Heart right ventricle (tissue), 16 donors: ENCODE results near the gene DEDD2. TPM values are rescaled to one million over a fixed set of nuclear protein-coding genes. Genes with fewer than 3 reads are reported as not detected.

ENCODE experiments used
- ATAC-seq, 8 donors: fragments of 200-7000 bp; cut with Tn5 transposase; one replicate each; pipeline ENCODE4 v1.9.1; 2020; ENCODE audit warnings: mild to moderate bottlenecking in 8 of 8, moderate library complexity in 8 of 8, moderate number of reproducible peaks in 1 of 8
- DNase-seq, 2 donors: peaks; one replicate each; pipeline ENCODE4 v3.0.0-alpha.2; 2020
- H3K27ac ChIP-seq, 10 donors: fragments of 200-600 bp; sonication (generic) in 2 of 10; one replicate each; pipeline versions ENCODE4 v1.5.0 to v1.8.0; 2020 to 2022; ENCODE audit warnings: mild to moderate bottlenecking in 3 of 10
- H3K27me3 ChIP-seq, 7 donors: fragments of 200-600 bp; one replicate each; pipeline ENCODE4 v1.8.0; 2021 to 2022; ENCODE audit warnings: mild to moderate bottlenecking in 2 of 7
- H3K36me3 ChIP-seq, 9 donors: fragments of 200-600 bp; sonication (generic) in 1 of 9; one replicate each; pipeline versions ENCODE4 v1.5.0 to v1.8.0; 2020 to 2022; ENCODE audit warnings: mild to moderate bottlenecking in 2 of 9
- H3K4me1 ChIP-seq, 9 donors: fragments of 200-600 bp; sonication (generic) in 1 of 9; one replicate each; pipeline versions ENCODE4 v1.5.0 to v1.8.0; 2020 to 2022; ENCODE audit warnings: mild to moderate bottlenecking in 4 of 9
- H3K4me3 ChIP-seq, 10 donors: fragments of 200-600 bp; sonication (generic) in 2 of 10; one replicate each; pipeline versions ENCODE4 v1.5.0 to v1.8.0; 2020 to 2022; ENCODE audit warnings: mild to moderate bottlenecking in 7 of 10, moderate library complexity in 2 of 10
- H3K9me3 ChIP-seq, 11 donors: fragments of 200-600 bp in 10 of 11; sonication (generic) in 2 of 11; one replicate each; pipeline versions ENCODE4 v1.5.0 to v1.8.0; 2013 to 2022; ENCODE audit warnings: mild to moderate bottlenecking in 2 of 11, control low read depth in 1 of 11, moderate library complexity in 1 of 11
- WGBS, 2 donors: extraction: QIAGEN DNeasy Blood & Tissue Kit; methylation state at CpG; one replicate each; pipeline ENCODE4 v1.1.7; 2013; ENCODE audit warnings: inconsistent platforms in 1 of 2; 5-methylcytosine and 5-hydroxymethylcytosine counted together
- intact Hi-C, 10 donors: fragments of 100-400 bp; cut with DNase I; formaldehyde crosslinking; loops; one replicate each; pipeline versions ENCODE4 v1.11.1 to v1.14.2; 2022
- polyA plus RNA-seq, 2 donors: library from polyadenylated mRNA; stranded (reverse); fragments of 200-250 nt; gene quantifications; one replicate each; pipeline ENCODE4 v1.2.3, GENCODE V29; 2013
- total RNA-seq, 10 donors: library from RNA; stranded (reverse); fragmentation: NEBNext Ultra II Directional in 3 of 10; extraction: Animal tissue kit (Norgen Biotek cat#: 25700) in 3 of 10; gene quantifications; one replicate each; pipeline versions ENCODE4 v1.2.1 to v1.2.4, GENCODE V29; 2021 to 2023
- TF ChIP-seq, protein P1 (sequence below), 9 donors: fragments of 200-600 bp; sonication (generic) in 2 of 9; IDR thresholded peaks; one replicate each; pipeline versions ENCODE4 v1.5.0 to v1.8.0; 2021 to 2022; ENCODE audit warnings: antibody characterized with exemption in 9 of 9, mild to moderate bottlenecking in 5 of 9, moderate library complexity in 1 of 9
- donor health status: Arrhythmogenic right ventricular cardiomyopathy.
- donor health status: ischemic (EF 13 %, LVEDD 7.1; RV severe dilation, severe dysfunction).
- donor health status: healthy with polysubstance abuse.
- donor health status: DM: no; HTN: yes; CAD: no.
- donor health status: DM: no; HTN: no; CAD: no.
- donor health status: ischemic (EF 25% LVEDD 6.9; RV normal size, moderate dysfunction).
- donor health status: ischemic (EF 25% LVEDD 5.7; RV mildly dilated, moderate dysfunction).
- donor health status: healthy.
- donor health status: DM: yes; HTN: yes; CAD: no.
- donor health status: Ischemic cardiomyopathy.
- donor health status: ischemic (EF 35%, LVEDD 5.7; RV mildly dilated, moderate dysfunction).
- donor health status: nonischemic (EF 11% LVEDD 7.7; RV severe dilation, severe dysfunction).
- donor health status: DM: yes; HTN: yes; CAD: no.
- donor health status: PGD.
- donor health status: ischemic (EF 29% LVEDD 5.4; RV normal size, mild dysfunction).
- donor health status: nonischemic (EF 23%, LVEDD 6.1; RV moderate dilation, normal function).

DEDD2 gene
- total and polyA plus RNA-seq, 12 donors: 9.8 to 20.5 (median 12.6) TPM

DNA sequence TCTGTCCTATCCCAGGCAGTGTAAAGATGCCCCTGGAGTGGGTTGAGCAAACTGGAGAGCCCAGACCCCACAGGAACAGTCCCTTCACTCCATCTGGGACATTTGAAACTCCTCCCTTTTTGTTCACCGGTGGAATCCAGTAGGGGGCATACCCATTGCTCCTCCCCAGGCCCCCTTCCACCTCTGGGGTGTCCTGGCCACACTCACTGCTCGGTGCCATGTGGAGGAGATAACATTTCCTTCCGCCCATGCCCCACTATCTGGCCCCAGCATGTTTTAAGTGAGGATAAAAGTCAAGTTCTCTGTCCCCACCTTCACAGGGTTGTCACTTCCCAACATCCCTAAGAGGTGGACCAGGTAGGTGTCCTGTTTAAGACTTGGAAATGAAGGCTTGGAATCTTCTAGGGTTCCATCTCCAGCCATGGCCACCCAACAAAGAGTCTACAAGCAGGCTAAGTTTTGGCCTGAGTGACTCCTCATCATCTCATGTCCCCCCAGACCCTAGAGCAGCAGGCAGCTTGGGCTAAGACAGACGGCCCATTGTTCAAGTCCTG, 11.9 kb upstream of the DEDD2 start:
- Histone ChIP-seq H3K27ac (no peak overlapping the region), H3K27me3 (no peaks in the 10 kb centered on the region), H3K4me3 (no peak overlapping the region), H3K36me3 (peaks cover 0 to 100% (median 64%) of the 10 kb centered on the region in 9 donors), H3K4me1 (peaks cover 0 to 7% (median 3%) of the 10 kb centered on the region in 9 donors), H3K9me3 (no peaks in the 10 kb centered on the region)
- DNase-seq (no peak), ATAC-seq (no peak)
- intact Hi-C loops: no loop called here
- WGBS, 2 donors: 66 to 68% methylated on average over 4 of the region's 4 CpGs
- TF ChIP-seq, protein P1, sequence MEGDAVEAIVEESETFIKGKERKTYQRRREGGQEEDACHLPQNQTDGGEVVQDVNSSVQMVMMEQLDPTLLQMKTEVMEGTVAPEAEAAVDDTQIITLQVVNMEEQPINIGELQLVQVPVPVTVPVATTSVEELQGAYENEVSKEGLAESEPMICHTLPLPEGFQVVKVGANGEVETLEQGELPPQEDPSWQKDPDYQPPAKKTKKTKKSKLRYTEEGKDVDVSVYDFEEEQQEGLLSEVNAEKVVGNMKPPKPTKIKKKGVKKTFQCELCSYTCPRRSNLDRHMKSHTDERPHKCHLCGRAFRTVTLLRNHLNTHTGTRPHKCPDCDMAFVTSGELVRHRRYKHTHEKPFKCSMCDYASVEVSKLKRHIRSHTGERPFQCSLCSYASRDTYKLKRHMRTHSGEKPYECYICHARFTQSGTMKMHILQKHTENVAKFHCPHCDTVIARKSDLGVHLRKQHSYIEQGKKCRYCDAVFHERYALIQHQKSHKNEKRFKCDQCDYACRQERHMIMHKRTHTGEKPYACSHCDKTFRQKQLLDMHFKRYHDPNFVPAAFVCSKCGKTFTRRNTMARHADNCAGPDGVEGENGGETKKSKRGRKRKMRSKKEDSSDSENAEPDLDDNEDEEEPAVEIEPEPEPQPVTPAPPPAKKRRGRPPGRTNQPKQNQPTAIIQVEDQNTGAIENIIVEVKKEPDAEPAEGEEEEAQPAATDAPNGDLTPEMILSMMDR (IDR thresholded peaks at IDR 0.05): no peak

DNA sequence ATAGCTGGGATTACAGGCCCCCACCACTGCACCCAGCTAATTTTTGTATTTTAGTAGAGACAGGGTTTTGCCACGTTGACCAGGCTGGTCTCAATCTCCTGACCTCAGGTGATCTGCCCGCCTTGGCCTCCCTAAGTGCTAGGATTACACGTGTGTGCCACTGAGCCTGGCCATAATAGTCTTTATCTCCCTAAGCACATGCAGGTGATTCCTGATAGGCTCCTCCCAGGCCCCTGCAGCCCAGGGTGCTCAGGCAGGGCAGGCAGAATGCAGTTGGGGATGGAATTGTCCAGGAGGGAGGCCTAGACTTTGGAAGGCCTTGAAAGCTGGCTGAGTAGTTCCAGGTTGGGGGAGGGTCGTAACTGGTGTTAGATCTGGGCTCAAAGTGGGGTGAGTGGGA, 11.2 kb upstream of the DEDD2 start:
- no peaks in the 10 kb centered on the region for H3K27me3 ChIP-seq
- no peak overlapping the region for H3K27ac ChIP-seq
- no peaks in the 10 kb centered on the region for H3K9me3 ChIP-seq
- peaks cover 0 to 98% (median 62%) of the 10 kb centered on the region in 9 donors for H3K36me3 ChIP-seq
- TF ChIP-seq, protein P1 (IDR thresholded peaks at IDR 0.05): no peak
- peaks cover 0 to 7% (median 3%) of the 10 kb centered on the region in 9 donors for H3K4me1 ChIP-seq
- intact Hi-C loops: no loop called here
- DNase-seq: no peak
- WGBS, 2 donors: 76 to 82% methylated on average over 4 of the region's 4 CpGs
- no peak for ATAC-seq
- no peak overlapping the region for H3K4me3 ChIP-seq

DNA sequence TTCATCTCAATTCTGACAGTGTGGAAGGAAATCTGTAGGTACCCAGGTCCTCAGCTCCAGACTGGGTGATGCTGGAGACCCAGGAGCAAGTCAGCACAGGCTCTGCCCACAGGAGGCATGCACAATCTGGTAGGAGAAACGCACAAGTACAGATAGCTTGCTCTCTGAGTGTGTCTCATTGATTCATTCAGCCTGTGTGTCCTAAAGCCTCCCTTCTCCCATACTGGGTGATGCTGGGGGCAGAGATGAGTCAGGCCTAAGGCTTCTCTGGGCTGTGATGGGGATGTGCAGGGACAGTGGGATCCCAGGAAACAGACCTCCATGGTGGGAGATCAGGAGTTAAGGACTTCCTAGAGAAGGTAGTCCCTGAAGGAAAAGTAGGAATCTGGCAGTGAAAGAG, 9.4 kb upstream of the DEDD2 start:
- H3K4me1 ChIP-seq: peaks cover 0 to 9% (median 5%) of the 10 kb centered on the region in 9 donors
- 86 to 98% methylated on average over 1 of the region's 1 CpG for WGBS, 2 donors
- TF ChIP-seq, protein P1 (IDR thresholded peaks at IDR 0.05): no peak
- H3K36me3 ChIP-seq: peaks cover 0 to 87% (median 45%) of the 10 kb centered on the region in 9 donors
- no peak for ATAC-seq
- H3K27me3 ChIP-seq: no peaks in the 10 kb centered on the region
- no peak for DNase-seq
- intact Hi-C loops: no loop called here
- H3K4me3 ChIP-seq: no peak overlapping the region
- H3K9me3 ChIP-seq: no peaks in the 10 kb centered on the region
- no peak overlapping the region for H3K27ac ChIP-seq

DNA sequence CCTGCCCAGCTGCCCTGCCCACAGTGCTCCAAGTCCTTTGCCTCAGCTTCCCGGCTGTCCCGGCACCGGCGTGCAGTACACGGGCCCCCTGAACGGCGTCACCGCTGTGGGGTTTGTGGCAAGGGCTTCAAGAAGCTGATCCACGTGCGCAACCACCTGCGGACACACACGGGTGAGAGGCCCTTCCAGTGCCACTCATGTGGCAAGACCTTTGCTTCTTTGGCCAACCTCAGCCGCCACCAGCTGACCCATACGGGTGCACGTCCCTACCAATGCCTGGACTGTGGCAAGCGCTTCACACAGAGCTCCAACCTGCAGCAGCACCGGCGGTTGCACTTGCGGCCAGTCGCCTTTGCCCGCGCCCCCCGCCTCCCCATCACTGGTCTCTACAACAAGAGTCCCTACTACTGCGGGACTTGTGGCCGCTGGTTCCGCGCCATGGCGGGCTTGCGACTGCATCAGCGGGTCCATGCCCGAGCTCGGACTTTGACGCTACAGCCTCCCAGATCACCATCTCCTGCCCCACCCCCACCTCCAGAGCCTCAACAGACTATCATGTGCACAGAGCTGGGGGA, 8.3 kb upstream of the DEDD2 start:
- 95 to 97% methylated on average over 33 of the region's 33 CpGs for WGBS, 2 donors
- no peak overlapping the region for H3K4me3 ChIP-seq
- TF ChIP-seq, protein P1 (IDR thresholded peaks at IDR 0.05): no peak
- no peak overlapping the region for H3K27ac ChIP-seq
- no peaks in the 10 kb centered on the region for H3K27me3 ChIP-seq
- intact Hi-C loops: no loop called here
- peaks cover 3 to 19% (median 16%) of the 10 kb centered on the region in 9 donors for H3K4me1 ChIP-seq
- no peak for DNase-seq
- H3K9me3 ChIP-seq: no peaks in the 10 kb centered on the region
- H3K36me3 ChIP-seq: peaks cover 0 to 77% (median 34%) of the 10 kb centered on the region in 9 donors
- ATAC-seq: no peak
